CD4-positive, CD25-positive, alpha-beta regulatory T cell (primary cell): ENCODE measurements around the gene ITGB1. TPM values are rescaled to one million over a fixed set of nuclear protein-coding genes. Genes with fewer than 3 reads are reported as not detected.
"Not testable (repeated sequence)": the region's sequence is repeated elsewhere in the genome, so short reads cannot be mapped to it uniquely, and the experiment has no call there.

ENCODE experiments used
- ATAC-seq, 2 donors: fragments of 150-1000 bp; cut with Tn5 transposase; one replicate each; pipeline ENCODE4 v1.10.0; 2021; ENCODE audit warnings: low read depth in 2 of 2, moderate number of reproducible peaks in 2 of 2, moderate library complexity in 1 of 2
- DNase-seq, 3 donors: peaks; one replicate each; pipeline versions ENCODE4 v3.0.0 to v3.0.0-alpha.2; 2012 to 2022; ENCODE audit warnings: mixed read lengths in 1 of 3
- H3K27ac ChIP-seq: one replicate; pipeline ENCODE4 v1.7.0; 2013; ENCODE audit warnings: mild to moderate bottlenecking, low read length; ENCODE audit not compliant: insufficient read depth, poor library complexity, severe bottlenecking
- H3K27me3 ChIP-seq: one replicate; pipeline ENCODE4 v1.7.0; 2013; ENCODE audit warnings: low read length; ENCODE audit not compliant: control insufficient read depth, insufficient read depth
- H3K36me3 ChIP-seq: one replicate; pipeline ENCODE4 v1.7.0; 2013; ENCODE audit warnings: mild to moderate bottlenecking, low read length, moderate library complexity; ENCODE audit not compliant: control insufficient read depth, insufficient read depth
- H3K4me1 ChIP-seq: 2 replicates; pipeline ENCODE4 v1.7.0; 2013; ENCODE audit warnings: mild to moderate bottlenecking, low read length; ENCODE audit not compliant: insufficient read depth, control insufficient read depth, poor library complexity, severe bottlenecking
- H3K4me3 ChIP-seq: one replicate; pipeline ENCODE4 v1.7.0; 2013; ENCODE audit warnings: low read depth, mild to moderate bottlenecking, low read length, moderate library complexity
- H3K9me3 ChIP-seq, 2 experiments: 1 replicate in 1 of 2; 2 replicates in 1 of 2; pipeline ENCODE4 v1.7.0; 2013; ENCODE audit warnings: low read length in 2 of 2, mild to moderate bottlenecking in 1 of 2, moderate library complexity in 1 of 2; ENCODE audit not compliant: control insufficient read depth in 2 of 2
- H3K27ac Mint-ChIP-seq, 3 donors: one replicate each; pipeline ENCODE4 v1.8.0; 2020 to 2022; ENCODE audit warnings: mild to moderate bottlenecking in 3 of 3, mixed read lengths in 3 of 3, moderate library complexity in 2 of 3
- H3K27me3 Mint-ChIP-seq: one replicate; pipeline ENCODE4 v1.8.0; 2022; ENCODE audit warnings: mild to moderate bottlenecking, mixed read lengths
- H3K36me3 Mint-ChIP-seq: one replicate; pipeline ENCODE4 v1.8.0; 2020; ENCODE audit warnings: mixed read lengths
- H3K4me1 Mint-ChIP-seq, 4 donors: one replicate each; pipeline ENCODE4 v1.8.0; 2020 to 2022; ENCODE audit warnings: mixed read lengths in 4 of 4, mild to moderate bottlenecking in 1 of 4
- H3K4me3 Mint-ChIP-seq, 4 donors: one replicate each; pipeline ENCODE4 v1.8.0; 2020 to 2022; ENCODE audit warnings: mild to moderate bottlenecking in 4 of 4, mixed read lengths in 4 of 4, moderate library complexity in 3 of 4
- H3K9me3 Mint-ChIP-seq, 7 donors: one replicate each; pipeline ENCODE4 v1.8.0; 2020 to 2022; ENCODE audit warnings: mixed read lengths in 7 of 7, mild to moderate bottlenecking in 3 of 7, moderate library complexity in 2 of 7
- polyA plus RNA-seq, 4 donors: library from polyadenylated mRNA; unstranded; fragments of 300-500 nt; fragmentation: Illumina TruSeq; gene quantifications; one replicate each; pipeline ENCODE4 v1.2.3, GENCODE V29; 2021
- total RNA-seq: library from RNA; stranded (reverse); gene quantifications from one replicate; pipeline ENCODE4 v1.2.3, GENCODE V29; 2022

ITGB1 gene
- total and polyA plus RNA-seq, 5 donors from 2014 or later, result 360 to 577 (median 524) TPM

DNA sequence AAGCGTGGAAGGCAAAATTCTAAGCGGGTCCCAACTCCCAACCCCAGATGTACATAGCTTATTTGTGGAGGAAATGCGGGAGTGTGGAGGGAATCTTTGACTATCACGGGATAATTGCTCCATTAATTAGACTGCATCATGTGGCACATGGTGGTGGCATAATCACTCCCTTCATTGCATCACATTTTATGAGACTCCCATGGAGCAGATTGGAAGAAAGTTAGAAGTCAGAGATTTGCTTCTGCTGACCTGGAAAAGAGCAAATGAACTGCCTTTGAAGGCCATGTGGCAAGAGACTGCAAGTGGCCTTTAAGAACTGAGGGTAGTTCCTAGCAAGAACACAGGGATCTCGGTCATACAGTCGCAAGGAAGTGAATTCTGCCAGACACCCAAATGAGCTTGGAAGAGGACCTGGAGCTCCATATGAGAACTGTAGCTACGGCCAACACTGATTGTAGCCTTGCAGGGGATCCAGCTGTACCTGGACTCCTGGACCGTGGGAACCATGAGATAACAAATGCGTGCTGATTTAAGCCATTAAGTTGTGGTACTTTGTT, 37.1 kb upstream of the ITGB1 start:
- H3K4me3 ChIP-seq, result no peak overlapping the region
- DNase-seq, result no peak
- peaks cover 3% of the 10 kb centered on the region for H3K27me3 ChIP-seq
- H3K27ac ChIP-seq, result no peak overlapping the region
- Mint-ChIP-seq H3K9me3 (peaks cover 0 to 13% (median 3%) of the 10 kb centered on the region in 7 donors), H3K36me3 (no peaks in the 10 kb centered on the region), H3K27me3 (no peaks in the 10 kb centered on the region), H3K4me1 (peaks cover under 1 to 13% (median 7%) of the 10 kb centered on the region in 4 donors), H3K27ac (peak overlapping the region in 1 of 3 donors; percentile 94), H3K4me3 (peak overlapping the region in 2 of 4 donors; percentile 21 to 24)
- no peaks in the 10 kb centered on the region for H3K36me3 ChIP-seq
- no peak for ATAC-seq
- H3K4me1 ChIP-seq, result no peaks in the 10 kb centered on the region
- no peaks in the 10 kb centered on the region for H3K9me3 ChIP-seq

DNA sequence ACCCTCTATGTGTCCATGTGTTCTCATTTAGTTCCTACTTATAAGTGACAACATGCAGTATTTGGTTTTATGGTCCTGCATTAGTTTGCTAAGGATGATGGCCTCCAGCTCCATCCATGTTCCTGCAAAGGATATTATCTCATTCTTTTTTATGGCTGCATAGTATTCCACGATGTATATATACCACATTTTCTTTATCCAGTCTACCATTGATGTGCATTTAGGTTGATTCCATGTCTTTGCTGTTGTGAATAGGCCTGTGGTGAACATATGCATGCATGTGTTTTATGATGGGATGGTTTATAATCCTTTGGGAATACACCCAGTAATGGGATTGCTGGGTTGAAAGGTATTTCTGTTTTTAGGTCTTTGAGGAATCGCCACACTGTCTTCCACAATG, 36.6 kb upstream of the ITGB1 start:
- H3K27me3 Mint-ChIP-seq, H3K9me3 Mint-ChIP-seq, H3K4me1 ChIP-seq, ATAC-seq, H3K27ac ChIP-seq, H3K27me3 ChIP-seq, H3K27ac Mint-ChIP-seq, H3K36me3 Mint-ChIP-seq, H3K9me3 ChIP-seq, H3K4me3 ChIP-seq, H3K36me3 ChIP-seq, DNase-seq: not testable (repeated sequence)
- Mint-ChIP-seq H3K4me3 (peak overlapping the region in 1 of 4 donors; percentile 5), H3K4me1 (peaks cover 5 to 13% (median 7%) of the 10 kb centered on the region in 4 donors)

DNA sequence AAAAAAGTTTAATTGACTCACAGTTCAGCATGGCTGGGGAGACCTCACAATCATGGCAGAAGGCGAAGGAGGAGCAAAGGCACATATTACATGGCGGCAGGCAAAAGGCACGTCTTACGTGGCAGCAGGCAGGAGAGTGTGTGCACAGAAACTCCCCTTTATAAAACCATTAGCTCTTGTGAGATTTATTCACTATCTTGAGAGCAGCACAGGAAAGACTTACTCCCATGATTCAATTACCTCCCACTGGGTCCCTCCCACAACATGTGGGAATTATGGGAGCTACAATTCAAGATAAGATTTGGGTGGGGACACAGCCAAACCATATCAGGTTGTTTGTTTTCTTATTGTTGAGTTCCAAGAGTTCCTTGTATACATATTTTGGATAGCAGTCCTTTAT, 34.3 kb upstream of the ITGB1 start:
- H3K9me3 Mint-ChIP-seq, H3K36me3 ChIP-seq, H3K27me3 ChIP-seq, H3K4me3 ChIP-seq, H3K4me1 Mint-ChIP-seq, H3K36me3 Mint-ChIP-seq, DNase-seq, H3K4me1 ChIP-seq, H3K27ac Mint-ChIP-seq, H3K27ac ChIP-seq, H3K9me3 ChIP-seq, H3K27me3 Mint-ChIP-seq, ATAC-seq: not testable (repeated sequence)
- H3K4me3 Mint-ChIP-seq, result peak overlapping the region in 1 of 4 donors; percentile 17

DNA sequence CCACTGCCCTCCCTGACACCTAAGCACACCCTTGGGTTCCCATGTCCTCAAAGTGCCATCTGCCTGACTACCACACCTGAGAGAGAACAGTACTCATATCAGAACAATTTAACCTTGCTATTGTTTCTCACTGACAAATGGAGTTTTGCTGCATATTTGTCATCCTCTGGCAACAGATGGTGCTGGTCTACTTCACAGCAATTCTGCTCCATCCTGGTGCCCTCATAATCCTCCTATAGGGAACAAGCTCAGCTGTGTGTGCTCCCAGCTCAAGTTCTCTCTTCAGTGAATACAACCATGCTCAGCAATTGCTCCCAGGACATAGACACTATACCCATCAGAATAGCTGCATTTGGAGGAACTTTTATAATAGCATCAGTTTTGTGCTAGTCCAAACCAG, 32.8 kb upstream of the ITGB1 start:
- no peak overlapping the region for H3K4me3 Mint-ChIP-seq
- ATAC-seq, result no peak

DNA sequence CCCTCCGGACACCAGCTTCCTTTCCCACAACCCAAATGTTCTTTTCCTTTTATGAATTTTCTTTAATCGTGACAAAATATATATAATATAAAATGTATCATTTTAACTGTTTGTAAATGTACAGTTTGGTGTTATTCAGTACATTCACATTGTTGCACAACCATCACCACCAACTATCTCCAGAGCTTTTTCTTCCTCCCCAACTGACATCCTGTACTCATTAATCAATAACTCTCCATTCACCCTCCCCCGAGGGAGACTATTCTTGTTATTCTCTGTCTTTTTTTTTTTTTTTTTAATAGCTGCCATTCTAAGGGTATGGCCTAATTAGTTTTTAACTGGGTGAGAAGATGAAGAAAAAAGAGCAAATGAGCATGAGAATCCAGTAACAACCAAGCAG, 30.6 kb upstream of the ITGB1 start:
- Mint-ChIP-seq H3K27ac (no peak overlapping the region), H3K36me3 (no peaks in the 10 kb centered on the region), H3K4me3 (no peak overlapping the region), H3K27me3 (no peaks in the 10 kb centered on the region), H3K9me3 (peaks cover 0 to 2% (median 0%) of the 10 kb centered on the region in 7 donors), H3K4me1 (peaks cover 0 to 5% (median 0%) of the 10 kb centered on the region in 4 donors)
- H3K9me3 ChIP-seq, result no peaks in the 10 kb centered on the region
- DNase-seq (no peak), ATAC-seq (no peak)
- no peaks in the 10 kb centered on the region for H3K4me1 ChIP-seq
- no peak overlapping the region for H3K4me3 ChIP-seq
- H3K27ac ChIP-seq, result no peak overlapping the region
- no peaks in the 10 kb centered on the region for H3K27me3 ChIP-seq
- H3K36me3 ChIP-seq, result no peaks in the 10 kb centered on the region

More for the DNA sequence above, 32.8 kb upstream of the ITGB1 start:
- Mint-ChIP-seq H3K4me1 (peaks cover under 1 to 7% (median 5%) of the 10 kb centered on the region in 4 donors), H3K36me3 (no peaks in the 10 kb centered on the region), H3K9me3 (peaks cover 0 to 4% (median 1%) of the 10 kb centered on the region in 7 donors), H3K27ac (no peak overlapping the region), H3K27me3 (no peaks in the 10 kb centered on the region)
- Histone ChIP-seq H3K4me3 (no peak overlapping the region), H3K4me1 (no peaks in the 10 kb centered on the region), H3K36me3 (no peaks in the 10 kb centered on the region), H3K27me3 (peaks cover 3% of the 10 kb centered on the region), H3K9me3 (no peaks in the 10 kb centered on the region), H3K27ac (no peak overlapping the region)
- DNase-seq, result no peak

DNA sequence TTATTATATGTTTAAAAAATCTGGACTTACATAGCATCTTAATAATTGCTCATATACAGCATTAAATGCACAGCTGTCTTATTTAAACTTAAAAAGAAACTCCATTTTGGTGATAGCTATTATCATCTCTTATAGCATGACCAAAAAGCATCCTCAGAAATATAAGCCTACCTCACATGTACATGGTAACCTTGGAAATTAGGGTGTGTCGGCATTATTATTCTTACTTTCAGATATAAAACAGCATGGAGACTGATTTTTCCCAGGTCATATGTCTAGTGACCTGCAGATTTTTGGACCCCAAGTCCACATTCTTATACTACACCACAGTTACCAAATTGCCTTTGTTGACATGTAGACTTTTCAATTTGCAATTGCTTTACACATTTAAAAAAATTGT, 29.1 kb upstream of the ITGB1 start:
- no peaks in the 10 kb centered on the region for H3K27me3 Mint-ChIP-seq
- peaks cover 1 to 6% (median 5%) of the 10 kb centered on the region in 4 donors for H3K4me1 Mint-ChIP-seq
- no peak overlapping the region for H3K27ac Mint-ChIP-seq
- no peaks in the 10 kb centered on the region for H3K27me3 ChIP-seq
- H3K4me3 ChIP-seq, result no peak overlapping the region
- no peaks in the 10 kb centered on the region for H3K36me3 Mint-ChIP-seq
- H3K27ac ChIP-seq, result no peak overlapping the region
- H3K36me3 ChIP-seq, result no peaks in the 10 kb centered on the region
- ATAC-seq, result no peak
- no peaks in the 10 kb centered on the region for H3K9me3 ChIP-seq
- peaks cover under 1% of the 10 kb centered on the region for H3K4me1 ChIP-seq
- H3K4me3 Mint-ChIP-seq, result no peak overlapping the region
- DNase-seq, result no peak
- peaks cover 0 to 2% (median 0%) of the 10 kb centered on the region in 7 donors for H3K9me3 Mint-ChIP-seq

DNA sequence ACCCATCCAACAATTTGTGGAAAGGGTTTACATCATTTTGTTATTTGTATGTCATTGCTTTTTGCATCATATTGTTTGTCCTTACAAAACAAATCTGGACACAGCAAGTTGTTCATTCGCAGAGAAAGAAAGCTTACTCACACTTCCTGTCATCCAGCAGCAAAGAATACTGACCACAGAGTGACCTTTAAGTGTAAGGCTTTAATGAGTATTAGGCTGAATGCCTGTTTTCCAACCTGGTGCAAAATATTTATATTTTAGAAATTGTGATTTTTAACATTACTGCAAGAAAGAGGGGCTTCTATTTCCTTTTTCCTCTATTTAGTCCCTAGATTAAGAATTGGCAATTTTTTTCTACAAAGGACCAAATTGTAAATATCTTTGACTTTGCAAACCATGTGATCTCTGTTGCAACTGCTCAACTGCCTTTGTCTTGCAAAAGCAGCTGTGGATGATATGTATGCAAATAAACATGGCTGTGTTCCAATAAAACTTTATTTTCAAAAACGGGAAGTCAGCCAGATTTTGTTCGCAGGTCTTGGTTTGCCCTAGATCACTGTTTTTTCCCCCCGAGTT, 27.8 kb upstream of the ITGB1 start:
- Histone ChIP-seq H3K9me3 (no peaks in the 10 kb centered on the region), H3K27me3 (no peaks in the 10 kb centered on the region), H3K36me3 (no peaks in the 10 kb centered on the region), H3K4me3 (no peak overlapping the region), H3K4me1 (peaks cover 12% of the 10 kb centered on the region), H3K27ac (no peak overlapping the region)
- Mint-ChIP-seq H3K4me1 (peaks cover 9 to 19% (median 11%) of the 10 kb centered on the region in 4 donors), H3K9me3 (peaks cover 0 to under 1% (median 0%) of the 10 kb centered on the region in 7 donors), H3K36me3 (no peaks in the 10 kb centered on the region), H3K27me3 (no peaks in the 10 kb centered on the region), H3K4me3 (no peak overlapping the region), H3K27ac (no peak overlapping the region)
- ATAC-seq (no peak), DNase-seq (no peak)

DNA sequence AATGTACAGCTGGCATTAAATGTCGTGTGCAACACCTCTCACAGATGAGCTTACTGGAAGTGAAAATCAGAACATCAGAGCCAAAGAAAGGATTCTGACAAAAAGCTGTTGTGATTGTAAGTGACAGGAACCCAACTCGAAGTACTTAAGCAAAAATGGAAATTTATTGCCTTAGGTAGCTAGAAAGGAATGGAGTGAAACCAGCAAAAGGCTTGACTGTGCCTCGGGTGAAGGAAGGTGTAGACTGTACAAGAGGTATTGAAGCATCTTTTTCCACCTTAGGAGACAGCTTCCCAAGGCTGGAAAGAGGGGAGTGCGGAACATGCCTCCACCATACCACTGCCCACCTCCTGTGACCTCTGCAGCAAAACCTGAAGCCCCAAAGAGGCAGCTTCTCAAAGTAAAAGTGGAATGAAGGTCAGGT, 27.3 kb upstream of the ITGB1 start:
- peaks cover 17% of the 10 kb centered on the region for H3K4me1 ChIP-seq
- DNase-seq (no peak), ATAC-seq (no peak)
- Mint-ChIP-seq H3K4me1 (peaks cover 14 to 24% (median 16%) of the 10 kb centered on the region in 4 donors), H3K27me3 (no peaks in the 10 kb centered on the region), H3K9me3 (no peaks in the 10 kb centered on the region), H3K4me3 (no peak overlapping the region), H3K36me3 (peaks cover 1% of the 10 kb centered on the region), H3K27ac (no peak overlapping the region)
- H3K27me3 ChIP-seq, result no peaks in the 10 kb centered on the region
- H3K9me3 ChIP-seq, result no peaks in the 10 kb centered on the region
- no peak overlapping the region for H3K27ac ChIP-seq
- H3K36me3 ChIP-seq, result no peaks in the 10 kb centered on the region
- H3K4me3 ChIP-seq, result no peak overlapping the region
